K562 (cell line): ENCODE measurements around the gene RCOR3.

Experiments used
- CTCF ChIP-seq, 3 experiments: IDR thresholded peaks in 2 of 3; conservative IDR thresholded peaks in 1 of 3; 2 replicates each; pipeline ENCODE4 v1.5.1; 2011 to 2012; ENCODE audit warnings: low read length in 3 of 3, mild to moderate bottlenecking in 3 of 3, control low read depth in 2 of 3, improper control_type of control experiment in 1 of 3, inconsistent platforms in 1 of 3, low read depth in 1 of 3, mixed read lengths in 1 of 3, moderate library complexity in 1 of 3; ENCODE audit not compliant: insufficient read depth in 2 of 3
- L3MBTL2 ChIP-seq: fragments of 450-650 bp; IDR thresholded peaks from 2 replicates; pipeline ENCODE4 v1.6.1; 2016; ENCODE audit warnings: mild to moderate bottlenecking, moderate library complexity
- MTA2 ChIP-seq: fragments of 450-650 bp; IDR thresholded peaks from 2 replicates; pipeline ENCODE4 v1.6.1; 2016; ENCODE audit warnings: low read depth
- MYNN ChIP-seq, 2 experiments: sonication (generic); formaldehyde crosslinking in 1 of 2; IDR thresholded peaks; 2 replicates each; pipeline versions ENCODE4 v1.5.0 to v1.6.1; 2016 to 2020; ENCODE audit warnings: antibody characterized with exemption in 1 of 2, missing genetic modification reagents in 1 of 2
- NR2C2 ChIP-seq, 2 experiments: fragments of 200-800 bp in 1 of 2; sonication (Bioruptor generic) in 1 of 2; sonication (generic) in 1 of 2; formaldehyde crosslinking in 1 of 2; IDR thresholded peaks; 2 replicates each; pipeline versions ENCODE4 v1.6.1 to v1.8.0; 2016 to 2022; ENCODE audit warnings: mild to moderate bottlenecking in 1 of 2, missing compliant biosample characterization in 1 of 2, missing genetic modification characterization in 1 of 2, missing genetic modification reagents in 1 of 2
- POLR2A ChIP-seq: fragments of 450-650 bp; conservative IDR thresholded peaks from 2 replicates; pipeline ENCODE4 v1.6.1; 2016
- PTBP1 ChIP-seq: fragments of 200-400 bp; formaldehyde crosslinking; IDR thresholded peaks from 2 replicates; pipeline ENCODE4 v1.6.1; 2017; ENCODE audit warnings: low read depth, low read length
- TAL1 ChIP-seq: fragments of 450-650 bp; IDR thresholded peaks from 2 replicates; pipeline ENCODE4 v1.6.1; 2016; ENCODE audit warnings: mild to moderate bottlenecking
- ZNF3 ChIP-seq: fragments of 250-450 bp; sonication (Bioruptor Pico); IDR thresholded peaks from 2 replicates; pipeline ENCODE4 v1.5.0; 2021; ENCODE audit warnings: mild to moderate bottlenecking, moderate library complexity

- TF ChIP-seq MTA2 (no peak), PTBP1 (no peak), L3MBTL2 (no peak), ZNF3 (CRISPR knock-in tag) (no peak), TAL1 (no peak), CTCF (IDR thresholded peaks at IDR 0.05 in 2 of 3, conservative IDR thresholded peaks at IDR 0.05 in 1 of 3; ENCODE audit: insufficient read depth in 2 of 3, low read depth in 1 of 3, low read length in 3 of 3) (no peak), POLR2A (no peak), NR2C2 (CRISPR knock-in tag; IDR thresholded peaks at IDR 0.05) (no peak), NR2C2 (tag; IDR thresholded peaks at IDR 0.05) (no peak), MYNN (IDR thresholded peaks at IDR 0.05) (no peak), MYNN (CRISPR knock-in tag; IDR thresholded peaks at IDR 0.05) (no peak)
Measured at GRCh38 chr1:211341999-211342398, 82.8 kb downstream of the RCOR3 start.
